Daoy (cell line): Measurements from ENCODE around the gene GPR142. TPM values are rescaled to one million over a fixed set of nuclear protein-coding genes. Genes with fewer than 3 reads are reported as not detected.
A peak's percentile ranks its signal among the peaks of the same experiment; 100 is the strongest.
"Not testable (repeated sequence)": the region's sequence is repeated elsewhere in the genome, so short reads cannot be mapped to it uniquely, and the experiment has no call there.

Source experiments
- DNase-seq: peaks from one replicate; pipeline ENCODE4 v3.0.0-alpha.2; 2015; ENCODE audit warnings: low read depth
- total RNA-seq: library from RNA; depleted of rRNA; stranded (reverse); fragments of >200 nt; shearing (Covaris generic); gene quantifications from 2 replicates; pipeline ENCODE4 v1.2.3, GENCODE V29; 2014

The GPR142 gene
- total RNA-seq, 1 experiment from 2014 or later: not detected

DNA sequence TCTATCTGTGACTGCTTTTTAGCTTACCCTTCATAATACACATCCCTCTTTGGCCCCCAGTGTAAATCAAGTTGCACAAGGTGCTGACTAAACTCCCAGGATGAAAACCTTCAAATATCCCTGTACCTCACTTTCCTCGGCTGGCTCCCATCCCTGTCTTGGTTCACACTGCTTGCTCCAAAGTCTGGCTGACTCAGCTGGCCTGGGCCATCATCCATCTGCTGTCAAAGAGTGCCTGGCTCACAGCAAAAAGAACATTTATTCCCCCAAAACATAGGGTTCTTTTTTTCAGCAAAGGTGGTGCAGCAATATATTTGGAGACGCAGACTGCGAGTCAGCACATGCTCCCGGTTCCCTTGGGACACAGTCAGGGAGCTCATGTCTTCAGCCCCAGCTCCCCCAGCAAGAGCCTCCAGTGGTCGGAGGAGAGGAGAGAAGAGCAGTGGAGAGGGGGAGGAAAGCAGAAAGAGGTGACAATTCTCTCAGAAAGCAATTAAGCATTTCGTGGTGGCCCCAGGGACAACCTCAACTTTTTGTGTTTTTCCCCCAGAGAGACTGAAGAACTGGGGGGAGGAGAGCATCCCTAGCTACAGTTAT, 26.1 kb downstream of the GPR142 start:
- DNase-seq: no peak

GRCh38 chr17:74394275-74394950, 27.1 kb downstream of the GPR142 start:
- DNase-seq: no peak

DNA sequence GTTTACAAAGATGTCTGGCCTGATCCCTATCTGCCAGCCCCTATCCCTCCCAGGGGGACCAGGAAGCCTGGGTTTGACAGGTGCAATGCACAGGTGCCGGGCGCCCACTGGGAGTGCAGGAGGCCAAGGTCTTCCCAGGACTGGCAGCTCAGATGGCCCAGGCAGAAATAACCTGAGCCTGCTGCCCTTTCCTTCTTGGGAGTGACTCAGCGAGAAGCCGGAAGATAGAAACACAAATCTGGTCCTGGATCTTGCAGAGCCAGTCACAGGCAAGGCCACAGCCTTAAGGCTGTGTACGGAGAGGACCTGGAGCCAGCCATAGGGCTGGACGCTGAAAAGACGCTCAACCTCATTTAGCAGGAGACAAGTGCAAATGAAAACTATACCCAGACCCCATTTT, 27.7 kb downstream of the GPR142 start:
- DNase-seq: peak; percentile 35

- DNase-seq: no peak
These were observed 29.3 kb downstream of the GPR142 start for GRCh38 chr17:74396567-74396966.

DNA sequence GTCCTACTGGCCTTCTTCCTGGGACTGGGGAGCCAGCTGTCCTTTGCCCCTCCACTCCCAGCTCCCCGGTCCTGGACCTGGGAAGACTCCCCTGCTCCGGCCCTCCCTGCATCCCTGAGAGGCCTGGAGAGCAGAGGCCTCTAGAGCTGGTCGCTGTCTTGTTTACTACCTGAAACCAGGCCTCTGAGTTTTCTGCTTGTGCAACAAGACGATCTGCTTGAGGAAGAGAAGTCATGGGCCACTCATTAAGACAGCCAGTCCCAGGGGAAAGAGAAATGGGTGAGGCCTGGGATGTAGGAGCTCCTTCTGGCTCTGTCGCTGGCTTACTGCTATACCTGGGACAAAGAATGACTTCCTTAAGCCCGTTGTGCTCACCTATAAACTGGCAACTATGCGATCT, 34.7 kb downstream of the GPR142 start:
- no peak for DNase-seq

DNA sequence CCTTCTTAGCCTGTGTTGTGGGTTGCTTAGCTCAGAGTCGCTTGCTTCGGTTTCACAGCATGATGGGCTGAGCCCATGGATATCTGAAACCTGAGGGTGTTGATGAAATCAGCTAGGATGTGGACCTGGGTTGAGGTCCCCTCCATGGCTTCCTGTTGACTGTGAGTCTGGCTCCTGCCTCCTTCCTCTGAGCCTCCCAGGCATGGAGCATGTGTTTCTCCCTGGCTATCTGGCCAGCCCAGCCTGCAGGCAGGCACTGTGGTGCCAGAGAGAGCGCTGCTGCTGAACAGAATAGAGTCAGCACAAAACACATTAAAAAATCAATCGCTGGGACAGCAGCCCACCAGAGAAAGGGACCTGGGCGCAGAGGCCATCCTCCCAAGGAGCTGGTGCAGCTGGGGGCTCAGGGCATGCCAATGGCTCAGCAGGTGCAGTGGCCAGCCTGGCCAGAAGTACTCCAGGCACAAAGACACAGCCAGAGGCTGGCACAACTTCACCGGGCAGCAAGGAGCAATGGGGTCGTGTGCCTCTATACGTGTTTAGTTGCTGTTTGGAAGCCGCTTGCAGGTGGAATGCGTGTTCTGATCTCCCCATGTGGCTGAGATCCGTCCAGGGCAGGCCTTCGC, 36.3 kb downstream of the GPR142 start:
- no peak for DNase-seq

DNA sequence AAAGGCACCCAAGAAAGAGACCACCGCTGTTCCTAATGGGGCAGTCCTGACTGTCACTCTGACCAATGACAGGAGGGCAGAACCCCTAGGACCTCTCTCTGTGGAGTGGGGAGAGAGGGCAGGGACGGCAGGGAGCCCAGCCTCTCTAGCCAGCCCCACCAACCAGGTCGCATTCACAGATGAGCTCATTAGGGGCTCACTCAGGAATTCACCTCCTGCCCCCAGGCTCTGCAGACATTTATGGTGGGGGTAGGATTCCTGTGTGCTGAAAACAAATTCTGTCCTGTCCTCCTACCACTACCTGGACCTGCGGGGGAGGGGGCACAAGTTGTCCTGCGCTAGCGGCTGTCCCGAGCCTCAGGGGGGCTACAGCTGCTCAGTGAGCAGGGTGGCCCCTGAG, 36.9 kb downstream of the GPR142 start:
- DNase-seq: no peak

DNA sequence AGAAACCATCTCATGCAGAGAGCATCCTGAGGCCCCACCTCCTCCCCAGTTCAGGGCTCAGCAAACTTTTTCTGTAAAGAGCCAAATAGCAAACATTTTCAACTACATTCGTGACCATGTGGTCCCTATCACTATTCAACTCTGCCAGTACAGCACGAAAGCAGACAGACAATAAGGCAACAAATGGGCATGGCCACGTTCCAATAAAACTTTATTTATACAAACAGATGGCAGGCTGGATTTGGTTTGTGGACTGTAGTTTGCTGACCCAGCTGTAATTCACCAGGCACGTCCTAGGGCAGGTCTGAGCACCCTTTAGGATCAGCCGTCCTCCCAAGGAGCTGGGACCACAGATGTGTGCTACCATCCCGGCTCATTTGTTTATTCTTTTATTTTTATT, 37.5 kb downstream of the GPR142 start:
- no peak for DNase-seq

- DNase-seq: not testable (repeated sequence)
These were observed 38.0 kb downstream of the GPR142 start for GRCh38 chr17:74405311-74405710.

DNA sequence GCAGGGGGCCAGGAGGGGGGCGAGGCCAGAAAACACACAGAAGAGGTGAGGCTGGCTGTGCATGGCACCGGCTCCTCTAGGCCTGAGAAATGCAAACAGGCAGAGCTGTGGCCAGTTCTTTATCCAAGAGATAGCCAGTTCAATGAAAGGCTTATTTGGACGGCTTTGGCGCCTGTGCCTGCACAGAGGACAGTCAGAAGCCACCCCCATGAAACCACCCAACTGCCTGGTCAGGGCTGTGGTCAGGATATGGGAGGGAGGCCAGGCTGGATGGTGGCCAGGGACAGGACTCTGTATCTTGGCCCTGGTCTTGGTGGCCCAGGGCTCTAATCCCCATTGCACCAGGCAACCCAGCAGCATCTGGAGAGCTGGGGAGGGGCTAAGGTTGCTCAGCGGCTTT, 40.1 kb downstream of the GPR142 start:
- no peak for DNase-seq

DNA sequence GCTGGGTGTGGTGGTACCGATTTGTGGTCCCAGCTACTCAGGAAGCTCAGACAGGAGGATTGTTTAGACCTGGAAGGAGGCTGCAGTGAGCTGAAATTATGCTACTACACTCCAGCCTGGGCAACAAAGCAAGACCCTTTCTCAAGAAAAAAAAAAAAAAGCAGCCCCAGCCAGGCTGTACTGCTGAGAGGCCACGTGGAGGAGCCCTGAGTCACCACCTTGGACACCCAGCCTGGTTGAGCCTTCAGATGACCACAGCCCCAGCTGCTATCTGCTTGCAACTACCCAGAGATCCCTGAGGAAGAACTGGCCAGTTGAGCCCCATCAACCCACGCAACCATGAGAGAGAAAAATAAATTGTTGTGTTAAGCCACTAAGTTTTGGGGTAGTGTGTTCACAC, 41.0 kb downstream of the GPR142 start:
- peak; percentile 65 for DNase-seq

- DNase-seq: no peak
These were observed 41.5 kb downstream of the GPR142 start for GRCh38 chr17:74408815-74409214.

DNA sequence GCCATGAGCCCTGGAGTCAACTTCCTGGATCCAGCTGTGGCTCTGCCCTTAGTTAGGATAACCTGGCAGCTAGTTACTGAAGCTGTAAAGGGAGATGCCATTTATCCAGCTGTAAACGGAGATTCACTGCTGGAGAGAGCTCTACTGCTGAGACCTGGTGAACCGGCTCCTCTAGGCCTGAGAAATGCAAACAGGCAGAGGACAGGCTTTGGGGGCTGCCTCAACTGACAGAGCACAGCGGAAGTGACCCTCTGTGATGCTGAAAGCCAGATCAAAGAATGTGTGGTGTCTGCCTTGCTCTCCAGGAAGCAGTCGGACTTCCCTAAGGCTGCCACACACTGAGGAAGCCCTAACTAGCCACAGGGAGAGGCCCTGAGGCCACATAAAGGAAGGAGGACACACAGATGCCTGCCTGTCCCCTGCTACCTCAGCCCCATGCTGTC, 42.7 kb downstream of the GPR142 start:
- DNase-seq: no peak

DNA sequence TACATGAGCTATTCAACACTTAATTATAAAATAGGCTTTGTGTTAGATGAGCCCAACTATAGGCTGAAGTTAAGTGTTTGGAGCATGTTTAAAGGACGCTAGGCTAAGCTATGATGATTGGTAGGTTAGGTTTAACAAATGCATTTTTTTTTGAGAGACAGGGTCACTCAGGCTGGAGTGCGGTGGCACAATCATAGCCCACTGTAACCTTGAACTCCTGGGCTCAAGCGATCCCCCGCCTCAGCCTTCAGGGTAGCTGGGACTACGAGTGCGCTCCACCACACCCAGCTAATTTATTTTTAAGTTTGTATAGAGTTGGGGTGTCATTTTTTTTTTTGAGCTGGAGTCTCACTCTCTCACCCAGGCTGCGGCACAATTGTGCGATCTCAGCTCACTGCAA, 45.3 kb downstream of the GPR142 start:
- DNase-seq: no peak

DNA sequence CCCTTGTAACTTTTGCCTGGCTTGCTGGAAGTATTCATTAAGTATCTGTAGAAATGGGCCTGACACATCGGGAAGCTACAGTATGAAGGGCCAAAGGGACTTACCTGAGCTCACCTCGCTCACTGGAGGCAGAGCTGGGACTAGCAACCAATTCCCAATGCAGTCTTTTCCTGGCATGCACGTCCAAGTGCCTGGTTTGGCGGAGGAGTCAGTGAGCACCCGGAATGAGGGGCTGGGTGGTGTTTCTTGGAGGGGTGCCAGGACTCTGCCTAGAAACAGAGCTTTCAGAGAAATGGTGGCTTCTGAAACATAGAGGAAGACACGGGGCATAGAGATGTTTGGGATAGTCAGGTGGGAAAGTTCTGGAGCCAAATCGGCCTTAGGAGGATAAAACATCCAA, 46.2 kb downstream of the GPR142 start:
- DNase-seq: no peak

DNA sequence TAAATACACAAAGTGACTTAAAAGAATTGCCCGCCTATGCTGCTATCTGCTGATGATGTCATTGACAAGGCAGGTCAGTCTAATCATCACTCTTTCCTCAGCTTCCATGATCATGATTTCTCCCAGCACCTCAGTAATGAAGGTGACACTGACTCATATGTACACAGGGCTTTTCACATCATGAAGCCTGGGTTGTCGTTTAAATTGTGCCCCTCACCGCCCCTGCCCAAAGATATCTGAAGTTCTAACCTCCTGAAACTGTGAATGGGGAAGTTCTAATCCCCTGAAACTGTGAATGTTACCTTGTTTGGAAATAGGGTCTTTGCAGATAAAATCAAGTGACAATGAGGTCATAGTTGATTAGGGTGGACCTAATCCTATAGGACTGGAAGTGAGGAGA, 47.2 kb downstream of the GPR142 start:
- DNase-seq: no peak

DNA sequence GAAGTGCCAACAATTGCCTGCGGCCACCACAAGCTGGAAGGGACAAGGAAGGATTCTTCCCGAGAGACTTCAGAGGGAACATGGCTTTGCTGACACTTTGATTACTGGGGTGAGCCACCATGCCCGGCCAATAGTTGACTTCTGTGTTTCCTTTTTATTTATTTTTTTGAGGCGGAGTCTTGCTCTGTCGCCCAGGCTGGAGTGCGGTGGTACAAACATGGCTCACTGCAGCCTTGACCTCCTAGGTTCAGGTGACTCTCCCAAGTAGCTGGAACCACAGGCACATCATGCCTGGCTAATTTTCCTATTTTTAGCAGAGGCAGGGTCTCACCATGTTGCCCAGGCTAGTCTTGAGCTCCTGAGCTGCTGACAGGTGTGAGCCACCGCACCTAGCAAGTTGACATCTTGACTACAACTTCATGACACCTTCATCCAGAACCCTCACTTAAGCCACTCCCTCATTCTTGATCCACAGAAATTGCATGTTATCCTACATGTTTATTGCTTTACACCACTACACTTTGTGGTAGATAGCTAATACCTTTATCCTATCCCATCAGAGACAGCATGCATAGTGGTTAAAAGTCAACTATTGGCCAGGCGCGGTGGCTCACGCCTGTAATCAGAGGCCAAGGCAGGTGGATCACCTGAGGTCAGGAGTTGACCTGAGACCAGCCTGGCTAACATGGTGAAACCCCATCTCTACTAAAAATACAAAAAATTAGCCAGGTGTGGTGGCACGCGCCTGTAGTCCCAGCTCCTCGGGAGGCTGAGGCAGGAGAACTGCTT, 48.5 kb downstream of the GPR142 start:
- DNase-seq: no peak

GRCh38 chr17:74417178-74418045, 50.1 kb downstream of the GPR142 start:
- DNase-seq: peak; percentile 85

- no peak for DNase-seq
These were observed 52.7 kb downstream of the GPR142 start for GRCh38 chr17:74419928-74420411.
